Right ventricle myocardium superior (tissue), 1 donor: ENCODE measurements around the gene CNKSR3. TPM values are rescaled to one million over a fixed set of nuclear protein-coding genes. Genes with fewer than 3 reads are reported as not detected.

Experiments used
- ATAC-seq: fragments of 200-7000 bp; cut with Tn5 transposase; one replicate; pipeline ENCODE4 v1.9.1; 2020; ENCODE audit warnings: mild to moderate bottlenecking; ENCODE audit not compliant: poor library complexity
- DNase-seq: peaks from one replicate; pipeline ENCODE4 v3.0.0-alpha.2; 2020
- intact Hi-C: fragments of 100-400 bp; cut with DNase I; formaldehyde crosslinking; loops from one replicate; pipeline ENCODE4 v1.11.2; 2022
- total RNA-seq: library from RNA; stranded (reverse); fragmentation: NEBNext Ultra II Directional; extraction: Animal tissue kit (Norgen Biotek cat#: 25700); gene quantifications from one replicate; pipeline ENCODE4 v1.2.1, GENCODE V29; 2021
- donor health status: DM: no; HTN: yes; CAD: no; lungs with severe emphysema.

Gene CNKSR3
- total RNA-seq, 1 donor from 2014 or later = 19.7 TPM

- ATAC-seq (no peak), DNase-seq (no peak)
- intact Hi-C loops = loop anchor here (10.0 kb wide), 1 partner anchor 63 kb away; no protein-coding TSS in a partner anchor
Measured at GRCh38 chr6:154441995-154442310, 68.5 kb downstream of the CNKSR3 start.

GRCh38 chr6:154440422-154441043 lies 70.0 kb downstream of the CNKSR3 start:
- no peak for DNase-seq
- no peak for ATAC-seq
- intact Hi-C loops = loop anchor here (10.0 kb wide), 1 partner anchor 64 kb away; no protein-coding TSS in a partner anchor

- ATAC-seq (no peak), DNase-seq (no peak)
- intact Hi-C loops = loop anchor here (10.0 kb wide), 1 partner anchor 65 kb away; no protein-coding TSS in a partner anchor
Measured at GRCh38 chr6:154440022-154440421, 70.5 kb downstream of the CNKSR3 start.

GRCh38 chr6:154438882-154439415 lies 71.5 kb downstream of the CNKSR3 start:
- DNase-seq = no peak
- intact Hi-C loops = no loop called here
- peak; percentile 42 for ATAC-seq

GRCh38 chr6:154435400-154435945 lies 75.0 kb downstream of the CNKSR3 start:
- no peak for ATAC-seq
- intact Hi-C loops = no loop called here
- DNase-seq = no peak

- intact Hi-C loops = no loop called here
- ATAC-seq (no peak), DNase-seq (no peak)
Measured at GRCh38 chr6:154434662-154435061, 75.8 kb downstream of the CNKSR3 start.

GRCh38 chr6:154433477-154434241 lies 76.8 kb downstream of the CNKSR3 start:
- no peak for DNase-seq
- ATAC-seq = peak; percentile 31
- intact Hi-C loops = no loop called here

GRCh38 chr6:154432533-154433476 lies 77.7 kb downstream of the CNKSR3 start:
- DNase-seq (no peak), ATAC-seq (peak; percentile 59)
- intact Hi-C loops = no loop called here

GRCh38 chr6:154430481-154430919 lies 80.0 kb downstream of the CNKSR3 start:
- ATAC-seq (no peak), DNase-seq (no peak)
- intact Hi-C loops = no loop called here

GRCh38 chr6:154429711-154430110 lies 80.8 kb downstream of the CNKSR3 start:
- ATAC-seq (no peak), DNase-seq (no peak)
- intact Hi-C loops = no loop called here

GRCh38 chr6:154428897-154429296 lies 81.6 kb downstream of the CNKSR3 start:
- intact Hi-C loops = no loop called here
- DNase-seq = no peak
- ATAC-seq = no peak

- ATAC-seq = no peak
- intact Hi-C loops = no loop called here
- DNase-seq = no peak
Measured at GRCh38 chr6:154427446-154427845, 83.0 kb downstream of the CNKSR3 start.

- DNase-seq (no peak), ATAC-seq (no peak)
- intact Hi-C loops = no loop called here
Measured at GRCh38 chr6:154426997-154427396, 83.5 kb downstream of the CNKSR3 start.

- intact Hi-C loops = no loop called here
- DNase-seq = no peak
- no peak for ATAC-seq
Measured at GRCh38 chr6:154425034-154425433, 85.5 kb downstream of the CNKSR3 start.

- DNase-seq (no peak), ATAC-seq (no peak)
- intact Hi-C loops = loop anchor here (10.0 kb wide), 1 partner anchor 91 kb away; no protein-coding TSS in a partner anchor
Measured at GRCh38 chr6:154414021-154414813, 96.3 kb downstream of the CNKSR3 start.

- DNase-seq (no peak), ATAC-seq (no peak)
- intact Hi-C loops = loop anchor here (10.0 kb wide), 1 partner anchor 93 kb away; no protein-coding TSS in a partner anchor
Measured at GRCh38 chr6:154412106-154412820, 98.2 kb downstream of the CNKSR3 start.

- DNase-seq = no peak
- intact Hi-C loops = loop anchor here (10.0 kb wide), 1 partner anchor 94 kb away; no protein-coding TSS in a partner anchor
- ATAC-seq = no peak
Measured at GRCh38 chr6:154411076-154411475, 99.4 kb downstream of the CNKSR3 start.
